ENCODE measurements around the gene FRMD4A. TPM values are rescaled to one million over a fixed set of nuclear protein-coding genes. Genes with fewer than 3 reads are reported as not detected.

Gene FRMD4A
- total RNA-seq, 4 donors from 2014 or later = 4.4 to 7.1 (median 5.2) TPM

GRCh38 chr10:14111208-14111607 lies 219.5 kb downstream of the FRMD4A start:
- TF ChIP-seq POLR2A (IDR thresholded peaks at IDR 0.05) (no peak), CTCF (IDR thresholded peaks at IDR 0.05 in 4 of 5, conservative IDR thresholded peaks at IDR 0.05 in 1 of 5) (no peak)
- H3K36me3 ChIP-seq = no peaks in the 10 kb centered on the region
- in situ Hi-C loops (cut with MboI; ENCODE audit: low sequenced_read_pairs in 4 of 4) = no loop called here
- no peaks in the 10 kb centered on the region for H3K4me1 ChIP-seq
- no peak for ATAC-seq
- intact Hi-C loops (cut with DNase I; ENCODE audit: low total_unique reads) = no loop called here
- H3K27me3 ChIP-seq = no peaks in the 10 kb centered on the region
- H3K27ac ChIP-seq = no peak overlapping the region
- DNase-seq = no peak
- H3K4me3 ChIP-seq = no peak overlapping the region
- no peaks in the 10 kb centered on the region for H3K9me3 ChIP-seq

- no peak overlapping the region for H3K27ac ChIP-seq
- no peaks in the 10 kb centered on the region for H3K9me3 ChIP-seq
- intact Hi-C loops (cut with DNase I; ENCODE audit: low total_unique reads) = no loop called here
- ATAC-seq (no peak), DNase-seq (no peak)
- in situ Hi-C loops (cut with MboI; ENCODE audit: low sequenced_read_pairs in 4 of 4) = no loop called here
- no peak for TF ChIP-seq POLR2A (IDR thresholded peaks at IDR 0.05)
- no peak for TF ChIP-seq CTCF (IDR thresholded peaks at IDR 0.05 in 4 of 5, conservative IDR thresholded peaks at IDR 0.05 in 1 of 5)
- H3K4me3 ChIP-seq = no peak overlapping the region
- no peaks in the 10 kb centered on the region for H3K4me1 ChIP-seq
- no peaks in the 10 kb centered on the region for H3K27me3 ChIP-seq
- no peaks in the 10 kb centered on the region for H3K36me3 ChIP-seq
Observed at GRCh38 chr10:14106828-14107227, 223.9 kb downstream of the FRMD4A start.

GRCh38 chr10:14102056-14102455 lies 228.7 kb downstream of the FRMD4A start:
- no peak overlapping the region for H3K27ac ChIP-seq
- TF ChIP-seq CTCF (IDR thresholded peaks at IDR 0.05 in 4 of 5, conservative IDR thresholded peaks at IDR 0.05 in 1 of 5) = no peak
- TF ChIP-seq POLR2A (IDR thresholded peaks at IDR 0.05) = no peak
- no peak for ATAC-seq
- no peaks in the 10 kb centered on the region for H3K36me3 ChIP-seq
- DNase-seq = no peak
- no peak overlapping the region for H3K4me3 ChIP-seq
- H3K9me3 ChIP-seq = no peaks in the 10 kb centered on the region
- no peaks in the 10 kb centered on the region for H3K4me1 ChIP-seq
- no peaks in the 10 kb centered on the region for H3K27me3 ChIP-seq
- intact Hi-C loops (cut with DNase I; ENCODE audit: low total_unique reads) = no loop called here
- in situ Hi-C loops (cut with MboI; ENCODE audit: low sequenced_read_pairs in 4 of 4) = no loop called here

GRCh38 chr10:14099885-14100284 lies 230.8 kb downstream of the FRMD4A start:
- Histone ChIP-seq H3K4me3 (no peak overlapping the region), H3K27ac (no peak overlapping the region), H3K9me3 (no peaks in the 10 kb centered on the region), H3K36me3 (no peaks in the 10 kb centered on the region), H3K27me3 (no peaks in the 10 kb centered on the region), H3K4me1 (no peaks in the 10 kb centered on the region)
- in situ Hi-C loops (cut with MboI; ENCODE audit: low sequenced_read_pairs in 4 of 4) = loop anchor here in 3 of 4 donors (5.0 to 25.0 kb wide), 3 partner anchors 305 to 313 kb away; no protein-coding TSS in a partner anchor
- DNase-seq (no peak), ATAC-seq (no peak)
- intact Hi-C loops (cut with DNase I; ENCODE audit: low total_unique reads) = loop anchor here (5.0 kb wide), 1 partner anchor 118 kb away; no protein-coding TSS in a partner anchor
- TF ChIP-seq CTCF (IDR thresholded peaks at IDR 0.05 in 4 of 5, conservative IDR thresholded peaks at IDR 0.05 in 1 of 5) (no peak), POLR2A (IDR thresholded peaks at IDR 0.05) (no peak)
